ENCODE data around the gene ANKRD33B.

The ANKRD33B gene

DNA sequence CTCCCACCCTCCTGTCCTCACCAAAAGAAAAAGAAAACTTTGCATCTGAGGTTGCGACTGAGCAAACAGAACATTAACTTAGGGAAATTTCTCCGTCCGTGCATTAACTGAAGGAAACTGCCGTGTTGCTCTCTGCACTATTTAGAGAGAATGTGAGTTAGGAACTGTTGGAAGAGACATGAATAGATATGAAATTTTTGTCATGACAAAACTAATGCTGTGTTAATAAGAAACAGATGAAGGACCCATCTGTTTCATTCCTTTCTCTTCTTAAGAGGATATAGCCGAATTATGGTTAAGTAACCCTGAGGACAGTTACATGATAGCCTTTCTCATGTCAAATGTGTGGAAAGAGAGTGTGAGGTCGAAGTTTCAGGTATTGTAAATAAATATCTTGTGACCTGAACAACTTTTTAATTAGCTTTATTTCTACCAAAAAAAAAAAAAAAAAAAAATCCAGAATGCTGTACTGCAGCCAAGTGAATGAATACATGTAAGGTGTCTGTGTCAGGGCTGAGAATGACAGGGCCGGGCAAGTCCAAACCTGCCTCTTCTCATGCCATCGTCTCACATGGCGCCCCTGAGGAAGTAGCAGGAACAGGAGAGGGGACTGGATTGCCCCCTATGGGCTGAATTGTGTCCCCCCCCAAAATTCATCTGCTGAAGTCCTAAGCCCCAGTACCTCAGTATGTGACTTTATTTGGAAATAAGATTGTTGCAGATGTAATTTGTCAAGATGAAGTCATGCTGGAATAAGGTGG lies 35.6 kb upstream of the ANKRD33B start:
- ATAC-seq (ENCODE audit: insufficient read depth, low read depth) = peak; percentile 82

DNA sequence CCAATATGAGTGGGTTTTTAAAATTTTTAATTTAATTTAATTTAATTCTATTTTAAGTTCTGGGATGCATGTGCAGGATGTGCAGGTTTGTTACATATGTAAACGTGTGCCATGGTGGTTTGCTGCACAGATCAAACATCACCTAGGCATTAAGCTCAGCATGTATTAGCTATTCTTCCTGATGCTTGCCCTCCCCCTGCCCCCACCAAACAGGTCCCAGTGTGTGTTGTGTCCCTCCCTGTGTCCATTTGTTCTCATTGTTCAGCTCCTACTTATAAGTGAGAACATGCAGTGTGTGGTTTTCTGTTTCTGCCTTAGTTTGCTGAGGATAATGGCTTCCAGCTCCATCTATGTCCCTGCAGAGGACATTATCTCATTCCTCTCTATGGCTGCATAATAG lies 35.0 kb upstream of the ANKRD33B start:
- H3K9me3 ChIP-seq (ENCODE audit: insufficient read depth, low read length, severe bottlenecking) = no peaks in the 10 kb centered on the region
- DNase-seq (no peak), ATAC-seq (ENCODE audit: insufficient read depth, low read depth) (no peak)
- H3K27ac ChIP-seq (ENCODE audit: low read length) = no peak overlapping the region
- TF ChIP-seq, protein P1, sequence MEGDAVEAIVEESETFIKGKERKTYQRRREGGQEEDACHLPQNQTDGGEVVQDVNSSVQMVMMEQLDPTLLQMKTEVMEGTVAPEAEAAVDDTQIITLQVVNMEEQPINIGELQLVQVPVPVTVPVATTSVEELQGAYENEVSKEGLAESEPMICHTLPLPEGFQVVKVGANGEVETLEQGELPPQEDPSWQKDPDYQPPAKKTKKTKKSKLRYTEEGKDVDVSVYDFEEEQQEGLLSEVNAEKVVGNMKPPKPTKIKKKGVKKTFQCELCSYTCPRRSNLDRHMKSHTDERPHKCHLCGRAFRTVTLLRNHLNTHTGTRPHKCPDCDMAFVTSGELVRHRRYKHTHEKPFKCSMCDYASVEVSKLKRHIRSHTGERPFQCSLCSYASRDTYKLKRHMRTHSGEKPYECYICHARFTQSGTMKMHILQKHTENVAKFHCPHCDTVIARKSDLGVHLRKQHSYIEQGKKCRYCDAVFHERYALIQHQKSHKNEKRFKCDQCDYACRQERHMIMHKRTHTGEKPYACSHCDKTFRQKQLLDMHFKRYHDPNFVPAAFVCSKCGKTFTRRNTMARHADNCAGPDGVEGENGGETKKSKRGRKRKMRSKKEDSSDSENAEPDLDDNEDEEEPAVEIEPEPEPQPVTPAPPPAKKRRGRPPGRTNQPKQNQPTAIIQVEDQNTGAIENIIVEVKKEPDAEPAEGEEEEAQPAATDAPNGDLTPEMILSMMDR (IDR thresholded peaks at IDR 0.05; ENCODE audit: borderline replicate concordance, extremely low read depth, low read length, poor library complexity, severe bottlenecking) = no peak
- no peak for TF ChIP-seq EZH2 (IDR thresholded peaks at IDR 0.05; ENCODE audit: borderline replicate concordance, low read depth, low read length, severe bottlenecking)
- H4K20me1 ChIP-seq (ENCODE audit: insufficient read depth, low read length) = no peaks in the 10 kb centered on the region
- H3K4me2 ChIP-seq (ENCODE audit: insufficient read depth, low read length) = no peak overlapping the region
- H3K4me3 ChIP-seq (ENCODE audit: low read depth in 1 of 2, low read length in 2 of 2) = no peak overlapping the region
- no peaks in the 10 kb centered on the region for H3K27me3 ChIP-seq (ENCODE audit: insufficient read depth, low read length, poor library complexity)
- no peak overlapping the region for H3K9ac ChIP-seq (ENCODE audit: low read depth, low read length)
- no peak overlapping the region for H2AFZ ChIP-seq (ENCODE audit: low read depth, low read length)
- H3K4me1 ChIP-seq (ENCODE audit: insufficient read depth, low read length) = peaks cover 19% of the 10 kb centered on the region
- H3K36me3 ChIP-seq (ENCODE audit: insufficient read depth, low read length) = no peaks in the 10 kb centered on the region
- H3K79me2 ChIP-seq (ENCODE audit: insufficient read depth, low read length) = no peaks in the 10 kb centered on the region

More for the DNA sequence above, 35.6 kb upstream of the ANKRD33B start:
- Histone ChIP-seq H3K27ac (ENCODE audit: low read length) (0 out of 2 replicates have a peak overlapping the region, but pooled peaks have one; percentile 41), H3K9ac (ENCODE audit: low read depth, low read length) (no peak overlapping the region), H3K36me3 (ENCODE audit: insufficient read depth, low read length) (no peaks in the 10 kb centered on the region), H3K4me2 (ENCODE audit: insufficient read depth, low read length) (no peak overlapping the region), H3K79me2 (ENCODE audit: insufficient read depth, low read length) (no peaks in the 10 kb centered on the region), H3K9me3 (ENCODE audit: insufficient read depth, low read length, severe bottlenecking) (no peaks in the 10 kb centered on the region), H2AFZ (ENCODE audit: low read depth, low read length) (no peak overlapping the region), H3K4me3 (ENCODE audit: low read depth in 1 of 2, low read length in 2 of 2) (no peak overlapping the region), H3K27me3 (ENCODE audit: insufficient read depth, low read length, poor library complexity) (no peaks in the 10 kb centered on the region), H3K4me1 (ENCODE audit: insufficient read depth, low read length) (peaks cover 19% of the 10 kb centered on the region), H4K20me1 (ENCODE audit: insufficient read depth, low read length) (no peaks in the 10 kb centered on the region)
- DNase-seq = peak; percentile 58
- TF ChIP-seq EZH2 (IDR thresholded peaks at IDR 0.05; ENCODE audit: borderline replicate concordance, low read depth, low read length, severe bottlenecking) = no peak
- TF ChIP-seq, protein P1 (IDR thresholded peaks at IDR 0.05; ENCODE audit: borderline replicate concordance, extremely low read depth, low read length, poor library complexity, severe bottlenecking) = peak; percentile 49

DNA sequence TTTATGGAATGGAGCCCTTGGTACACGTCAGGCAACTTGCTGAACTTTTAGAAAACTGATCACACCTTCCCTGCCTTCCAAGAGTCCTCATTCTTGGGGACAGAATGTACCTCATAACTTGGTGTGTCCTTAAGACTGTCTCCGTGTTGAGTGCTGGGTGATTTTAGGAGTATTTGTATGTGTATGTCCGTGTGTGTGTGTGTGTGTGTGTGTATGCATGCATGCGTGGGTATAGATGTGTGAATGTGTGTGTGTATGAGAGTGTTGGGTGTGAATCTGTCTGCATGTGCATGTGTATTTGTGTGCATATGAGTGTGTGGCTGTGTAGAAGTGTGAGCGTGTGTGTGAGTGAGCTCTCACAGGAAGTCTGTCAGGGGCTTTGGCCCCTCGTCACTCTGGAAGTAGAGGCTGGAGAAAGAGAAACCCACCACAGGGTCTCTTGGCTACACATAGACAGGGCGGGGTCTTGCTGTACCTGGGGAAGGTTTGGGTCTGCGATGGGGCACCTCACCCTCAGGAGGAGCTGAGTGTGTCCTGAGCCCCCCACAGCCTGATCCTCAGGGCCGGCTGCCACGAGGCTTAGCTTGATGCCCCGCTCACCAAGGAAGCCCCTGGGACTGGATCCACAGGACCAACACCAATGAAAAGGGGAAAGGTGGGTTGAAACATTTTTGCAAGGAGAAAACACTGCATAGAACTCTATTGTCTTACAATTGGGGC lies 33.1 kb upstream of the ANKRD33B start:
- Histone ChIP-seq H3K27ac (ENCODE audit: low read length) (no peak overlapping the region), H3K36me3 (ENCODE audit: insufficient read depth, low read length) (no peaks in the 10 kb centered on the region), H3K9ac (ENCODE audit: low read depth, low read length) (no peak overlapping the region), H3K9me3 (ENCODE audit: insufficient read depth, low read length, severe bottlenecking) (no peaks in the 10 kb centered on the region), H2AFZ (ENCODE audit: low read depth, low read length) (peak overlapping the region; percentile 22; the same call in 1 of the 2 replicates), H3K4me1 (ENCODE audit: insufficient read depth, low read length) (peaks cover 19% of the 10 kb centered on the region), H3K4me2 (ENCODE audit: insufficient read depth, low read length) (no peak overlapping the region), H3K4me3 (ENCODE audit: low read depth in 1 of 2, low read length in 2 of 2) (no peak overlapping the region), H4K20me1 (ENCODE audit: insufficient read depth, low read length) (no peaks in the 10 kb centered on the region), H3K79me2 (ENCODE audit: insufficient read depth, low read length) (no peaks in the 10 kb centered on the region), H3K27me3 (ENCODE audit: insufficient read depth, low read length, poor library complexity) (no peaks in the 10 kb centered on the region)
- no peak for ATAC-seq (ENCODE audit: insufficient read depth, low read depth)
- TF ChIP-seq, protein P1 (IDR thresholded peaks at IDR 0.05; ENCODE audit: borderline replicate concordance, extremely low read depth, low read length, poor library complexity, severe bottlenecking) = no peak
- TF ChIP-seq EZH2 (IDR thresholded peaks at IDR 0.05; ENCODE audit: borderline replicate concordance, low read depth, low read length, severe bottlenecking) = no peak
- no peak for DNase-seq

All from DND-41 (cell line).